CD4-positive, CD25-positive, alpha-beta regulatory T cell (primary cell): ENCODE results near the gene FITM1. TPM values are rescaled to one million over a fixed set of nuclear protein-coding genes. Genes with fewer than 3 reads are reported as not detected.
A peak's percentile ranks its signal among the peaks of the same experiment; 100 is the strongest.

ENCODE experiments used
- ATAC-seq, 2 donors: fragments of 150-1000 bp; cut with Tn5 transposase; one replicate each; pipeline ENCODE4 v1.10.0; 2021; ENCODE audit warnings: low read depth in 2 of 2, moderate number of reproducible peaks in 2 of 2, moderate library complexity in 1 of 2
- DNase-seq, 3 donors: peaks; one replicate each; pipeline versions ENCODE4 v3.0.0 to v3.0.0-alpha.2; 2012 to 2022; ENCODE audit warnings: mixed read lengths in 1 of 3
- H3K27ac ChIP-seq: one replicate; pipeline ENCODE4 v1.7.0; 2013; ENCODE audit warnings: mild to moderate bottlenecking, low read length; ENCODE audit not compliant: insufficient read depth, poor library complexity, severe bottlenecking
- H3K27me3 ChIP-seq: one replicate; pipeline ENCODE4 v1.7.0; 2013; ENCODE audit warnings: low read length; ENCODE audit not compliant: control insufficient read depth, insufficient read depth
- H3K36me3 ChIP-seq: one replicate; pipeline ENCODE4 v1.7.0; 2013; ENCODE audit warnings: mild to moderate bottlenecking, low read length, moderate library complexity; ENCODE audit not compliant: control insufficient read depth, insufficient read depth
- H3K4me1 ChIP-seq: 2 replicates; pipeline ENCODE4 v1.7.0; 2013; ENCODE audit warnings: mild to moderate bottlenecking, low read length; ENCODE audit not compliant: insufficient read depth, control insufficient read depth, poor library complexity, severe bottlenecking
- H3K4me3 ChIP-seq: one replicate; pipeline ENCODE4 v1.7.0; 2013; ENCODE audit warnings: low read depth, mild to moderate bottlenecking, low read length, moderate library complexity
- H3K9me3 ChIP-seq, 2 experiments: 1 replicate in 1 of 2; 2 replicates in 1 of 2; pipeline ENCODE4 v1.7.0; 2013; ENCODE audit warnings: low read length in 2 of 2, mild to moderate bottlenecking in 1 of 2, moderate library complexity in 1 of 2; ENCODE audit not compliant: control insufficient read depth in 2 of 2
- H3K27ac Mint-ChIP-seq, 3 donors: one replicate each; pipeline ENCODE4 v1.8.0; 2020 to 2022; ENCODE audit warnings: mild to moderate bottlenecking in 3 of 3, mixed read lengths in 3 of 3, moderate library complexity in 2 of 3
- H3K27me3 Mint-ChIP-seq: one replicate; pipeline ENCODE4 v1.8.0; 2022; ENCODE audit warnings: mild to moderate bottlenecking, mixed read lengths
- H3K36me3 Mint-ChIP-seq: one replicate; pipeline ENCODE4 v1.8.0; 2020; ENCODE audit warnings: mixed read lengths
- H3K4me1 Mint-ChIP-seq, 4 donors: one replicate each; pipeline ENCODE4 v1.8.0; 2020 to 2022; ENCODE audit warnings: mixed read lengths in 4 of 4, mild to moderate bottlenecking in 1 of 4
- H3K4me3 Mint-ChIP-seq, 4 donors: one replicate each; pipeline ENCODE4 v1.8.0; 2020 to 2022; ENCODE audit warnings: mild to moderate bottlenecking in 4 of 4, mixed read lengths in 4 of 4, moderate library complexity in 3 of 4
- H3K9me3 Mint-ChIP-seq, 7 donors: one replicate each; pipeline ENCODE4 v1.8.0; 2020 to 2022; ENCODE audit warnings: mixed read lengths in 7 of 7, mild to moderate bottlenecking in 3 of 7, moderate library complexity in 2 of 7
- polyA plus RNA-seq, 4 donors: library from polyadenylated mRNA; unstranded; fragments of 300-500 nt; fragmentation: Illumina TruSeq; gene quantifications; one replicate each; pipeline ENCODE4 v1.2.3, GENCODE V29; 2021
- total RNA-seq: library from RNA; stranded (reverse); gene quantifications from one replicate; pipeline ENCODE4 v1.2.3, GENCODE V29; 2022

FITM1 gene
- total and polyA plus RNA-seq, 5 donors from 2014 or later: 0.20 to 1.1 (median 0.33) TPM; not detected in 1

DNA sequence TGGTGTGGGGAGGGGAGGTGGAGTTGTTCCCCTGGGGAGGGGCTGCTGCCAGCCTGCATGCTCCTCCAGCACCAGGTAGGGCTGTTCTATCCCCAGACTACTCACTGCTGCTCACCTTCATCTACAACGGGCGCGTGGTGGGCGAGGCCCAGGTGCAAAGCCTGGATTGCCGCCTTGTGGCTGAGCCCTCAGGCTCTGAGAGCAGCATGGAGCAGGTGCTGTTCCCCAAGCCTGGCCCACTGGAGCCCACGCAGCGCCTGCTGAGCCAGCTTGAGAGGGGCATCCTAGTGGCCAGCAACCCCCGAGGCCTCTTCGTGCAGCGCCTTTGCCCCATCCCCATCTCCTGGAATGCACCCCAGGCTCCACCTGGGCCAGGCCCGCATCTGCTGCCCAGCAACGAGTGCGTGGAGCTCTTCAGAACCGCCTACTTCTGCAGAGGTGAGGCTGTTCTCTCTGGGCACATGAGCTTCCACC, 34.1 kb downstream of the FITM1 start:
- Mint-ChIP-seq H3K36me3 (peaks cover 52% of the 10 kb centered on the region), H3K9me3 (no peaks in the 10 kb centered on the region), H3K27ac (peak overlapping the region in 1 of 3 donors; percentile 59), H3K4me3 (peak overlapping the region in 3 of 4 donors; percentile 33 to 85 (median 67)), H3K4me1 (peaks cover 7 to 75% (median 42%) of the 10 kb centered on the region in 4 donors), H3K27me3 (no peaks in the 10 kb centered on the region)
- peaks cover 52% of the 10 kb centered on the region for H3K4me1 ChIP-seq
- no peak for ATAC-seq
- H3K27ac ChIP-seq: no peak overlapping the region
- H3K27me3 ChIP-seq: no peaks in the 10 kb centered on the region
- DNase-seq: no peak
- peaks cover 53% of the 10 kb centered on the region for H3K36me3 ChIP-seq
- H3K4me3 ChIP-seq: no peak overlapping the region
- H3K9me3 ChIP-seq: no peaks in the 10 kb centered on the region

DNA sequence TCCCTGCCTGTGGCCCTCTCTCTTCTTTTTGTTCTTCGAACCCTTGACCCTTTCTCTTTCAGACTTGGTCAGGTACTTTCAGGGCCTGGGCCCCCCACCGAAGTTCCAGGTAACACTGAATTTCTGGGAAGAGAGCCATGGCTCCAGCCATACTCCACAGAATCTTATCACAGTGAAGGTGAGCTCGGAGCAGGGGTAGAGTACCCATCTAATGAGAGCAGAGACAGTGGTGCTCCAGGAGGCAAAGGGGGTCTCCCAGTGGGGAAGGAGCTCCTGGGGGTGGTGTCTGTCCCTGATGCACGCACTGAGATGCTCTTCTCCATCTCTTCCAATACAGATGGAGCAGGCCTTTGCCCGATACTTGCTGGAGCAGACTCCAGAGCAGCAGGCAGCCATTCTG, 35.3 kb downstream of the FITM1 start:
- peaks cover 43% of the 10 kb centered on the region for H3K4me1 ChIP-seq
- H3K36me3 Mint-ChIP-seq: peaks cover 55% of the 10 kb centered on the region
- peak overlapping the region in 1 of 4 donors; percentile 28 for H3K4me3 Mint-ChIP-seq
- H3K27ac Mint-ChIP-seq: no peak overlapping the region
- no peak overlapping the region for H3K4me3 ChIP-seq
- H3K36me3 ChIP-seq: peaks cover 54% of the 10 kb centered on the region
- H3K9me3 Mint-ChIP-seq: peaks cover 0 to under 1% (median 0%) of the 10 kb centered on the region in 7 donors
- H3K27me3 Mint-ChIP-seq: no peaks in the 10 kb centered on the region
- DNase-seq (no peak), ATAC-seq (no peak)
- H3K27ac ChIP-seq: no peak overlapping the region
- peaks cover 7 to 70% (median 42%) of the 10 kb centered on the region in 4 donors for H3K4me1 Mint-ChIP-seq
- no peaks in the 10 kb centered on the region for H3K27me3 ChIP-seq
- no peaks in the 10 kb centered on the region for H3K9me3 ChIP-seq

DNA sequence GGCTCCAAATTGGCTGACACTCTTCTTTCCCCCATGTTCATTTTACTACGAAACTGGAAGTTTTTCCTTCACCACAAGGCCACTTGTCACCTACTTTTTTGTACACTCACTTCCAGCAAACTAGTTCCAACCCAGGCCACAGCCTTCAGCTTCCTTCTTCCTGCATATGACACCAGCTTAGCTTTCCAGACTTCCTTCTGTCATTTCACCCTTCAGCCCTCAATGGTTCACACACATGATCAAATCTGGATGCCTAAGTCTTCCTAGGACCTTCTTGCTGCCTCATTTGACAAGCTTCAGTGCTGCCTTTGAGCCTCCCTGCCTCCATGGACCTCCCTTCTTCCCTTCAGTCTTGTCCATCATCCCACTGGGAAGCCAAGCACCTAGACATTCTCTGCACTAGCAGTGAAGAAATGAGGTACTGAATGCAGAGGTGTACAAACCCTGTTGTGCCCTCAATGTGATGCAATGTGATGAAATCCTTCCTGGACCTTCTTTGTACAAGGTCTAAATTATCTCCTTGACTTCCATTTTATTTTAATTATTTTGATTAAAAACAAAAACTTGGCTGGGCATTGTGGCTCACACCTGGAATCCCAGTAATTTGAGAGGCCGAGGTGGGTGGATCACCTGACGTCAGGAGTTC, 37.1 kb downstream of the FITM1 start:
- Mint-ChIP-seq H3K9me3 (peaks cover 0 to 2% (median 0%) of the 10 kb centered on the region in 7 donors), H3K4me3 (peak overlapping the region in 1 of 4 donors; percentile 69), H3K4me1 (peaks cover 7 to 68% (median 41%) of the 10 kb centered on the region in 4 donors), H3K36me3 (peaks cover 40% of the 10 kb centered on the region), H3K27me3 (peaks cover 5% of the 10 kb centered on the region), H3K27ac (peak overlapping the region in 1 of 3 donors; percentile 64)
- ATAC-seq (no peak), DNase-seq (no peak)
- H3K36me3 ChIP-seq: peaks cover 54% of the 10 kb centered on the region
- peaks cover 44% of the 10 kb centered on the region for H3K4me1 ChIP-seq
- H3K9me3 ChIP-seq: no peaks in the 10 kb centered on the region
- H3K27ac ChIP-seq: no peak overlapping the region
- H3K27me3 ChIP-seq: no peaks in the 10 kb centered on the region
- H3K4me3 ChIP-seq: no peak overlapping the region

DNA sequence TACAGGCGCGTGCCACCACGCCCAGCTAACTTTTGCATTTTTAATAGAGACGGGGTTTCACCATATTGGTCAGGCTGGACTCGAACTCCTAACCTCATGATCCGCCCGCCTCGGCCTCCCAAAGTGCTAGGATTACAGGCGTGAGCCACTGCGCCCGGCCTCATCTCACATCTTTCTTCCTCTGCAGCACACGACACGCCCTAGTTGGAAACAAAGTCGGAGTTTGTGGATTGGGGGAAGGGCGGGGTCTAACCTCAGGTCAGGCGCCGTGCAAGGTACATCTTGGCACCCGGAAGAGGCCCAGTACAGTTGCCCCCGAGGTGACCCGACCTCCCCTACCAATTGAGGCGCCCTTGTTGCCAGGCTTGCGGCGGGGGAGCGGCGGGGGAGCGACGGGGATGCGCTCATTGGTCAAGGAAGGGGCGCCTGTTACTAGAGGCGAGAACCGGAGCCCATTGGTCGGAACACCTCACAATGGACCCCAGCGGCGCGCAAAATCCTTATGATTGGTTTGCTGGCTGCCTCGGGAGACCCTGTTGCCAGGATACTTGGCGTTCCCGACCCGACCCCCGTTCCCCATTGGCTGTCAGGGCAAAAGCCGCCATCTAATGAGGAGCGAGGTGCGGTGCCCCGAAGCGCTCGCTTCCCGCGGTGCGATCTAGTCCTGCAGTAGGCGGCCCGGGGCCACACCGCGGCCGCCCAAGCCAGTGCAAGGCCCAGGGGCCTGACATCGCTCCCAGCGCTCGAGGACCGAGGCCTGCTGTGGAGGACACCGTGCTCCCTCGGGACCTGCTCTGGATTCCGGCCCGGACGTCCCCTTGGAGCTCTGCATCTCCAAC, 41.2 kb downstream of the FITM1 start, which contains the start of gene REC8:
Gene REC8 (plus strand): TSS at position 659 of the 839 bp plus-strand sequence. CDS start 473 bp downstream, outside the sequence.
- Mint-ChIP-seq H3K4me3 (peak within 1 kb of the TSS; percentile 83 to 96 (median 92)), H3K27me3 (peaks cover 5% of the 10 kb centered on the region), H3K36me3 (peaks cover 27% of the 10 kb centered on the region), H3K9me3 (peaks cover 0 to 2% (median 0%) of the 10 kb centered on the region in 7 donors), H3K4me1 (peaks cover 1 to 51% (median 30%) of the 10 kb centered on the region in 4 donors), H3K27ac (peak within 1 kb of the TSS; percentile 76 to 91 (median 87))
- H3K4me1 ChIP-seq: peaks cover 16% of the 10 kb centered on the region
- ATAC-seq (peak; percentile 74 to 82), DNase-seq (peak; percentile 72 to 84 (median 74))
- peaks cover 18% of the 10 kb centered on the region for H3K36me3 ChIP-seq
- no peaks in the 10 kb centered on the region for H3K9me3 ChIP-seq
- peak within 1 kb of the TSS; percentile 65 for H3K27ac ChIP-seq
- no peaks in the 10 kb centered on the region for H3K27me3 ChIP-seq
- H3K4me3 ChIP-seq: peak within 1 kb of the TSS; percentile 26

DNA sequence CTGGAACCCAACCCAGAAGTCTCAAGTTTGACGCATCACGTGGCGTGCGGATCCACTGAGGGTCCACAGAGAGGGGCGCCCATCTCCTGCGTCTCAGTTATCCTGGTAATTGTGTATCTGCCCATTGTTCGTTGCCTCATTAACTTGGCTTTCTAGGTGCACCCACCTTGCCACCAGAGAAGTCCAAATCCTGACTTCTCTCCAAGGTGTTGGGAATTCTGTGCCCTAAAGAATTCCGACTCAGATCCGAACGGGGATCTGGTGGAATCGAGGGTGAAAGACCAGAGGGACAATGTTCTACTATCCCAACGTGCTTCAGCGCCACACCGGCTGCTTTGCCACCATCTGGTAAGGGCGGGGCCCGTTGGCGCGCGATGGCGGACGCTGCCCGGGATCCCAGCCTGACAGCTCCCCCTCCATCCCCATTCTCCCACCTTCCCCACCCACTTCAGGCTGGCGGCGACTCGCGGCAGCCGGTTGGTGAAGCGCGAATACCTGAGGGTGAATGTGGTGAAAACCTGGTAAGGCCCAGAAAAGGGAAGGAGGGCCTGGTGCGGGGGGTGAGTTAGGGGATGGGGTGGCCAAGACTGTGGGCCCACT, 41.9 kb downstream of the FITM1 start:
- Mint-ChIP-seq H3K36me3 (peaks cover 22% of the 10 kb centered on the region), H3K4me1 (peaks cover 0 to 51% (median 27%) of the 10 kb centered on the region in 4 donors)

DNA sequence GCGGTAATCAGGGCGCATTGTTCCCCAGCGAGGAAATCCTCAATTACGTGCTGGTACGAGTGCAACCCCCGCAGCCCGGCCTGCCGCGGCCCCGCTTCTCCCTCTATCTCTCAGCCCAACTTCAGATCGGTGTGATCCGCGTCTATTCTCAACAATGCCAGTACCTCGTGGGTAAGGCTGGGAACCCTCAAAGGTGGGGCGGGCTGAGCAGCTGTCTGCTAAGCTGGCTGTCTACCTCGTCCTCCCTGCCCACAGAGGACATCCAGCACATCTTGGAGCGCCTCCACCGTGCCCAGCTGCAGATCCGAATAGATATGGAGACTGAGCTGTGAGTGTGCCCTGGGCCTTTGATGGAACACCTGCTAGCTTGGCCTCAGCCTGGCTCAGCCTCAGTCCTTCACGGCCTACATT, 42.4 kb downstream of the FITM1 start:
- H3K4me1 Mint-ChIP-seq: peaks cover 0 to 47% (median 25%) of the 10 kb centered on the region in 4 donors
- H3K9me3 Mint-ChIP-seq: peaks cover 0 to 2% (median 0%) of the 10 kb centered on the region in 7 donors
- H3K4me1 ChIP-seq: peaks cover 16% of the 10 kb centered on the region
- H3K27me3 Mint-ChIP-seq: peaks cover 5% of the 10 kb centered on the region
- H3K4me3 Mint-ChIP-seq: peak overlapping the region; percentile 41 to 82 (median 54)
- H3K36me3 ChIP-seq: peaks cover 20% of the 10 kb centered on the region
- H3K27me3 ChIP-seq: no peaks in the 10 kb centered on the region
- H3K4me3 ChIP-seq: no peak overlapping the region
- no peak overlapping the region for H3K27ac ChIP-seq
- H3K36me3 Mint-ChIP-seq: peaks cover 18% of the 10 kb centered on the region
- no peaks in the 10 kb centered on the region for H3K9me3 ChIP-seq
- ATAC-seq: no peak
- H3K27ac Mint-ChIP-seq: peak overlapping the region in 2 of 3 donors; percentile 56 to 76
- DNase-seq: peak in 1 of 3 donors; percentile 23

More for the DNA sequence above, 41.9 kb downstream of the FITM1 start:
- H3K27me3 ChIP-seq: no peaks in the 10 kb centered on the region
- H3K9me3 ChIP-seq: no peaks in the 10 kb centered on the region
- peaks cover 22% of the 10 kb centered on the region for H3K36me3 ChIP-seq
- no peak for DNase-seq
- peaks cover 16% of the 10 kb centered on the region for H3K4me1 ChIP-seq
- Mint-ChIP-seq H3K9me3 (peaks cover 0 to 2% (median 0%) of the 10 kb centered on the region in 7 donors), H3K27me3 (peaks cover 5% of the 10 kb centered on the region), H3K27ac (peak overlapping the region; percentile 69 to 91 (median 76)), H3K4me3 (peak overlapping the region; percentile 54 to 93 (median 87))
- no peak for ATAC-seq
- peak overlapping the region; percentile 26 for H3K4me3 ChIP-seq
- H3K27ac ChIP-seq: peak overlapping the region; percentile 65

DNA sequence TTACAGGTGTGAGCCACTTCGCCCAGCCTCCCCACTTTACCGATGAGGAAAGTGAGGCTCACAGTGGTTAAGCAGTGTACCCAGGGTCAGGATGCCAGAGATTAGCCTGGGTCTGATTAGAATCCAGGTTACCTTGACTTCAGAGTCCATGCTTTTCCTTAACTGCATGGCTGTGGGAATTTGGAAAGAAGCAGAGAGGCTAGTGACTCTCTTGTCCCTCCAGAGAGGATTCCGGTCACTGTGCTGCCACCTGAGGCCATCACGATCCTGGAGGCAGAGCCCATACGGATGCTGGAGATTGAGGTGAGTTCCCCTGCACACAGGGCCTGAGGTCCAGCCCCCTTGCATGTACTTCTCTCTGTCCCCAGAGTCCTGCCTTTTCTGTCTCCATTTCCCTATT, 46.1 kb downstream of the FITM1 start:
- Histone ChIP-seq H3K9me3 (no peaks in the 10 kb centered on the region), H3K4me3 (no peak overlapping the region), H3K27me3 (no peaks in the 10 kb centered on the region), H3K4me1 (peaks cover 6% of the 10 kb centered on the region), H3K36me3 (peaks cover 40% of the 10 kb centered on the region), H3K27ac (no peak overlapping the region)
- peaks cover 0 to 32% (median 9%) of the 10 kb centered on the region in 4 donors for H3K4me1 Mint-ChIP-seq
- DNase-seq: no peak
- no peaks in the 10 kb centered on the region for H3K9me3 Mint-ChIP-seq
- no peak overlapping the region for H3K27ac Mint-ChIP-seq
- peaks cover 17% of the 10 kb centered on the region for H3K36me3 Mint-ChIP-seq
- H3K4me3 Mint-ChIP-seq: no peak overlapping the region
- H3K27me3 Mint-ChIP-seq: peaks cover 2% of the 10 kb centered on the region
- no peak for ATAC-seq
